HEK293T (cell line): ENCODE data around the gene ZBTB40.

Experiments used
- CTCF ChIA-PET: fragments of 350-600 bp; formaldehyde crosslinking; extraction: SDS; loops from one replicate; lab custom pipeline; 2021; ENCODE audit warnings: antibody characterized with exemption, inconsistent platforms; lab: Yijun Ruan, JAX
- POLR2A ChIA-PET: fragments of 350-600 bp; formaldehyde crosslinking; extraction: SDS; loops from one replicate; lab custom pipeline; 2020; ENCODE audit warnings: antibody characterized with exemption, inconsistent platforms; lab: Yijun Ruan, JAX
- DNase-seq: peaks from one replicate; pipeline ENCODE4 v3.0.0; 2012; ENCODE audit warnings: mixed read lengths; ENCODE audit errors: extremely low spot score
- ARNT ChIP-seq: fragments of 450-650 bp; IDR thresholded peaks from 2 replicates; pipeline ENCODE4 v1.6.1; 2017; ENCODE audit warnings: mild to moderate bottlenecking
- BHLHE40 ChIP-seq: fragments of 450-650 bp; IDR thresholded peaks from 2 replicates; pipeline ENCODE4 v1.6.1; 2016; ENCODE audit warnings: mild to moderate bottlenecking, moderate library complexity, borderline replicate concordance
- CTBP1 ChIP-seq: fragments of 450-650 bp; IDR thresholded peaks from 2 replicates; pipeline ENCODE4 v1.6.1; 2016; ENCODE audit warnings: borderline replicate concordance
- ELF4 ChIP-seq: fragments of 450-650 bp; IDR thresholded peaks from 2 replicates; pipeline ENCODE4 v1.6.1; 2017; ENCODE audit warnings: antibody characterized with exemption
- FOXA1 ChIP-seq: fragments of 450-650 bp; IDR thresholded peaks from 2 replicates; pipeline ENCODE4 v1.6.1; 2016; ENCODE audit warnings: mild to moderate bottlenecking
- FOXK2 ChIP-seq: fragments of 450-650 bp; IDR thresholded peaks from 2 replicates; pipeline ENCODE4 v1.6.1; 2016; ENCODE audit warnings: mild to moderate bottlenecking
- FOXM1 ChIP-seq: fragments of 450-650 bp; IDR thresholded peaks from 2 replicates; pipeline ENCODE4 v1.6.1; 2017; ENCODE audit warnings: mild to moderate bottlenecking, borderline replicate concordance
- HDGF ChIP-seq: fragments of 450-650 bp; IDR thresholded peaks from 2 replicates; pipeline ENCODE4 v1.6.1; 2017; ENCODE audit warnings: antibody characterized with exemption, borderline replicate concordance
- L3MBTL2 ChIP-seq: fragments of 450-650 bp; conservative IDR thresholded peaks from 2 replicates; pipeline ENCODE4 v1.6.1; 2016; ENCODE audit warnings: mild to moderate bottlenecking
- LEF1 ChIP-seq: fragments of 450-650 bp; IDR thresholded peaks from 2 replicates; pipeline ENCODE4 v1.6.1; 2017; ENCODE audit warnings: mild to moderate bottlenecking, borderline replicate concordance
- NFRKB ChIP-seq: fragments of 450-650 bp; IDR thresholded peaks from 2 replicates; pipeline ENCODE4 v1.6.1; 2016; ENCODE audit warnings: mild to moderate bottlenecking, moderate library complexity
- PKNOX1 ChIP-seq: fragments of 450-650 bp; IDR thresholded peaks from 2 replicates; pipeline ENCODE4 v1.6.1; 2016
- SP1 ChIP-seq: fragments of 450-650 bp; IDR thresholded peaks from 2 replicates; pipeline ENCODE4 v1.6.1; 2017
- SUZ12 ChIP-seq: fragments of 450-650 bp; IDR thresholded peaks from 2 replicates; pipeline ENCODE4 v1.6.1; 2016; ENCODE audit warnings: mild to moderate bottlenecking
- TARDBP ChIP-seq: fragments of 450-650 bp; IDR thresholded peaks from 2 replicates; pipeline ENCODE4 v1.6.1; 2016
- ZNF384 ChIP-seq: fragments of 450-650 bp; IDR thresholded peaks from 2 replicates; pipeline ENCODE4 v1.6.1; 2016

ZBTB40 gene

GRCh38 chr1:22536506-22536905, 84.9 kb downstream of the ZBTB40 start:
- TF ChIP-seq FOXM1 (no peak), L3MBTL2 (no peak), NFRKB (no peak), FOXK2 (no peak), LEF1 (no peak), PKNOX1 (no peak), SUZ12 (no peak), SP1 (no peak), BHLHE40 (no peak), HDGF (no peak), FOXA1 (no peak), ZNF384 (no peak), ARNT (no peak), ELF4 (no peak), CTBP1 (no peak), TARDBP (no peak)
- POLR2A ChIA-PET, result no interaction called here
- no peak for DNase-seq
- CTCF ChIA-PET, result no interaction called here

- no peak for TF ChIP-seq SP1
- no peak for TF ChIP-seq CTBP1
- TF ChIP-seq LEF1, result no peak
- no peak for TF ChIP-seq L3MBTL2
- no peak for TF ChIP-seq ARNT
- no peak for TF ChIP-seq ZNF384
- no peak for TF ChIP-seq HDGF
- TF ChIP-seq ELF4, result no peak
- no peak for TF ChIP-seq FOXK2
- TF ChIP-seq FOXA1, result no peak
- TF ChIP-seq PKNOX1, result no peak
- TF ChIP-seq BHLHE40, result no peak
- no peak for TF ChIP-seq SUZ12
- TF ChIP-seq FOXM1, result no peak
- TF ChIP-seq TARDBP, result no peak
- no peak for TF ChIP-seq NFRKB
- POLR2A ChIA-PET, result no interaction called here
- CTCF ChIA-PET, result no interaction called here
- DNase-seq, result no peak
Measured at GRCh38 chr1:22537441-22538139, 85.9 kb downstream of the ZBTB40 start.

- POLR2A ChIA-PET, result no interaction called here
- CTCF ChIA-PET, result no interaction called here
- no peak for TF ChIP-seq LEF1
- TF ChIP-seq BHLHE40, result no peak
- TF ChIP-seq L3MBTL2, result no peak
- TF ChIP-seq SP1, result no peak
- no peak for TF ChIP-seq NFRKB
- no peak for TF ChIP-seq SUZ12
- no peak for TF ChIP-seq ELF4
- TF ChIP-seq ZNF384, result no peak
- DNase-seq, result no peak
Measured at GRCh38 chr1:22539510-22540118, 88.0 kb downstream of the ZBTB40 start.

- no peak for TF ChIP-seq SUZ12
- TF ChIP-seq BHLHE40, result no peak
- TF ChIP-seq NFRKB, result no peak
- no peak for DNase-seq
- CTCF ChIA-PET, result no interaction called here
- POLR2A ChIA-PET, result no interaction called here
Measured at GRCh38 chr1:22540337-22540736, 88.7 kb downstream of the ZBTB40 start.

GRCh38 chr1:22542886-22543285, 91.2 kb downstream of the ZBTB40 start:
- ChIA-PET POLR2A (no interaction called here), CTCF (no interaction called here)
- no peak for TF ChIP-seq ELF4
- TF ChIP-seq LEF1, result no peak
- no peak for TF ChIP-seq SP1
- no peak for TF ChIP-seq ZNF384
- no peak for TF ChIP-seq PKNOX1
- no peak for TF ChIP-seq CTBP1
- no peak for TF ChIP-seq HDGF
- TF ChIP-seq L3MBTL2, result no peak
- TF ChIP-seq TARDBP, result no peak
- no peak for TF ChIP-seq FOXM1
- TF ChIP-seq BHLHE40, result no peak
- TF ChIP-seq NFRKB, result no peak
- no peak for TF ChIP-seq FOXK2
- no peak for DNase-seq

GRCh38 chr1:22543679-22544078, 92.0 kb downstream of the ZBTB40 start:
- TF ChIP-seq HDGF, result no peak
- no peak for TF ChIP-seq LEF1
- no peak for TF ChIP-seq CTBP1
- TF ChIP-seq SP1, result no peak
- no peak for TF ChIP-seq SUZ12
- TF ChIP-seq ZNF384, result no peak
- no peak for TF ChIP-seq FOXM1
- no peak for TF ChIP-seq FOXK2
- TF ChIP-seq ARNT, result no peak
- TF ChIP-seq NFRKB, result no peak
- TF ChIP-seq FOXA1, result no peak
- no peak for TF ChIP-seq L3MBTL2
- TF ChIP-seq TARDBP, result no peak
- no peak for TF ChIP-seq PKNOX1
- TF ChIP-seq ELF4, result no peak
- no peak for TF ChIP-seq BHLHE40
- POLR2A ChIA-PET, result no interaction called here
- CTCF ChIA-PET, result interaction anchor here (0.7 kb wide), 1 partner anchor 26 kb away, joined by 3 read pairs; no protein-coding TSS in a partner anchor
- DNase-seq, result no peak
